ENCODE measurements around the gene MS4A2.
"Not testable (repeated sequence)": the region's sequence is repeated elsewhere in the genome, so short reads cannot be mapped to it uniquely, and the experiment has no call there.

MS4A2 gene

GRCh38 chr11:60104471-60105115 lies 16.1 kb downstream of the MS4A2 start:
- FAIRE-seq = not testable (repeated sequence)

- not testable (repeated sequence) for FAIRE-seq
These were observed 20.2 kb downstream of the MS4A2 start for GRCh38 chr11:60108631-60109030.

- no peak for FAIRE-seq
These were observed 23.3 kb downstream of the MS4A2 start for GRCh38 chr11:60111793-60112192.

GRCh38 chr11:60116996-60117790 lies 28.7 kb downstream of the MS4A2 start:
- no peak for FAIRE-seq

GRCh38 chr11:60118338-60118737 lies 29.9 kb downstream of the MS4A2 start:
- FAIRE-seq = no peak

GRCh38 chr11:60119710-60120109 lies 31.2 kb downstream of the MS4A2 start:
- FAIRE-seq = no peak

- no peak for FAIRE-seq
These were observed 32.8 kb downstream of the MS4A2 start for GRCh38 chr11:60121264-60121663.

- no peak for FAIRE-seq
These were observed 34.1 kb downstream of the MS4A2 start for GRCh38 chr11:60122414-60123036.

- no peak for FAIRE-seq
These were observed 36.5 kb downstream of the MS4A2 start for GRCh38 chr11:60124802-60125432.

GRCh38 chr11:60125956-60126585 lies 37.6 kb downstream of the MS4A2 start:
- FAIRE-seq = no peak

- FAIRE-seq = no peak
These were observed 38.9 kb downstream of the MS4A2 start for GRCh38 chr11:60127311-60127811.

GRCh38 chr11:60128376-60128775 lies 39.9 kb downstream of the MS4A2 start:
- no peak for FAIRE-seq

GRCh38 chr11:60128866-60129265 lies 40.4 kb downstream of the MS4A2 start:
- FAIRE-seq = not testable (repeated sequence)

GRCh38 chr11:60129853-60130252 lies 41.4 kb downstream of the MS4A2 start:
- FAIRE-seq = no peak

GRCh38 chr11:60130496-60130895 lies 42.0 kb downstream of the MS4A2 start:
- no peak for FAIRE-seq

GRCh38 chr11:60131912-60132311 lies 43.4 kb downstream of the MS4A2 start:
- FAIRE-seq = no peak

GRCh38 chr11:60133917-60134316 lies 45.5 kb downstream of the MS4A2 start:
- FAIRE-seq = no peak

GRCh38 chr11:60143768-60144167 lies 55.3 kb downstream of the MS4A2 start:
- no peak for FAIRE-seq

- FAIRE-seq = no peak
These were observed 57.2 kb downstream of the MS4A2 start for GRCh38 chr11:60145677-60146076.
